Astrocyte of the cerebellum (primary cell): ENCODE results near the gene BCL3.

Source experiments
- DNase-seq: peaks from one replicate; pipeline ENCODE4 v3.0.0-alpha.2; 2011; ENCODE audit warnings: low read depth
- H3K4me3 ChIP-seq: 2 replicates; pipeline ENCODE4 v1.5.1; 2011; ENCODE audit warnings: mild to moderate bottlenecking, low read depth, low read length, moderate library complexity
- CTCF ChIP-seq: IDR thresholded peaks from 2 replicates; pipeline ENCODE4 v1.5.1; 2012; ENCODE audit warnings: low read length, low read depth, moderate library complexity, mild to moderate bottlenecking; ENCODE audit errors: missing control alignments
- in situ Hi-C: cut with HindIII; loops from 2 replicates; pipeline ENCODE4 v1.10.0; 2017; ENCODE audit warnings: low sequenced_read_pairs

The BCL3 gene

GRCh38 chr19:44799627-44800346 lies 51.3 kb downstream of the BCL3 start:
- no peak for DNase-seq
- in situ Hi-C loops, result loop anchor here (5.0 kb wide), 1 partner anchor 38 kb away; no protein-coding TSS in a partner anchor
- no peak overlapping the region for H3K4me3 ChIP-seq
- no peak for TF ChIP-seq CTCF

GRCh38 chr19:44800461-44800860 lies 52.0 kb downstream of the BCL3 start:
- in situ Hi-C loops, result no loop called here

GRCh38 chr19:44803442-44804428 lies 55.2 kb downstream of the BCL3 start:
- in situ Hi-C loops, result no loop called here
- TF ChIP-seq CTCF, result no peak
- no peak for DNase-seq
- H3K4me3 ChIP-seq, result no peak overlapping the region

More at GRCh38 chr19:44800461-44800860, 52.0 kb downstream of the BCL3 start:
- peak; percentile 93 for TF ChIP-seq CTCF
- peak; percentile 44 for DNase-seq
- no peak overlapping the region for H3K4me3 ChIP-seq

GRCh38 chr19:44806291-44806690 lies 57.8 kb downstream of the BCL3 start:
- in situ Hi-C loops, result no loop called here
- DNase-seq, result no peak
- TF ChIP-seq CTCF, result no peak
- H3K4me3 ChIP-seq, result no peak overlapping the region

- H3K4me3 ChIP-seq, result no peak overlapping the region
- TF ChIP-seq CTCF, result no peak
- DNase-seq, result no peak
- in situ Hi-C loops, result no loop called here
These were observed 58.7 kb downstream of the BCL3 start for GRCh38 chr19:44807162-44807561.

GRCh38 chr19:44807652-44808462 lies 59.3 kb downstream of the BCL3 start:
- in situ Hi-C loops, result no loop called here
- peak; percentile 61 for TF ChIP-seq CTCF
- no peak for DNase-seq
- H3K4me3 ChIP-seq, result no peak overlapping the region
